ENCODE results near the gene SMIM11.
"Not testable (repeated sequence)": the region's sequence is repeated elsewhere in the genome, so short reads cannot be mapped to it uniquely, and the experiment has no call there.

Gene SMIM11

DNA sequence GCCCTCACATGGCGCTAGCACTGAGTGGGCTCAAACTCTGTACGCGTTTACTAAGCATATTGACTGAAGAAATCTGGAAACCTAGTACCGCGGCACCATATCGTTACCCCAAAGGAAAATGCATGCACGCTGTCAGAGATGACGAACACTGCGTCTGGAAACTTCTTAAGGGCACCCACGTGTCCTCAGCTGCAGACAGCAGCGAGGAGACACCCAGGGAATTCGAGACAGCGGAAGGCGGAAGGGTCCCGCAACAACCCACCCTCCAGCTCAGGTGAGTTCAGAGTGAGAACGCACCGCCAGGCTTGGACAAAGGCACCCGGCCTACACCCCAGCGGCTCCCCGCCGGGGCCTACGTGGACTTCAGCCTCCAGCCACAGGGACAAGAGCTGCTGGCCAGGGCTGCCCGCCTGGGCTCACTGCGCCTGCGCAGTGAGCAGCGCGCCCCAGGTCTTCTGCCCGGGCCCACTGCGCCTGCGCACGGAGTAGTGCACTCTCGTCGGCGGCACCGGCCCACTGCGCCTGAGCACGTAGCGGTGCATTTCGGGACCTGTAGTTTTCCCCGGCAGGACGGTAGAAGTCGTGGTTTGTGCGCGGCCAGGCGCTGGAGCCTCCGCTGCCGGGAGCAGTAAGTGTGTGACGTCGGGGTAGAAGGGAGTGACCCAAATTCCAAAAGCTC lies at the start of gene SMIM11:
TSS of gene SMIM11 (plus strand) at position 568 of the 679 bp plus-strand sequence. CDS start 3,998 bp downstream, outside the sequence.
- not testable (repeated sequence) for DNase-seq

DNA sequence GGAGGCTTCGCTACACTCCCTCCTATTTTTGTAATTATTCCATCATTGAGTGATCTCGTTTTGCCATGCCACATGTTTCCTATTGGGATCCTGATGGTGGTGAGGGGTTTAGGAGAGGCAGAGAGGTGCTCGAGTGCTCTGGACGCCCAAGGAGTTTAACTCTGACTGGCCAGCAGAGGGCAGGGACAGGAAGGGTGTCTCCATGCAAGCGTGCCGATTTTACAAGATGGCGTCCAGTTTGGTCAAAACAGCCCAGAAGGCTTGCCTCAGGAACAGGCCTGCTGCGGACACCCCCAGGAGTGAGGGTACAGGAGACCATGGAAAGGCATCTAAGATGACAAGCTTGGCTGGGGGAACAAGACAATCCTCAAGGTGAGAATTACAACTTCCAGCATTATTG lies 45.3 kb upstream of the SMIM11 start:
- no peak for DNase-seq

- DNase-seq: no peak
Measured at GRCh38 chr21:34331726-34332125, 43.6 kb upstream of the SMIM11 start.

DNA sequence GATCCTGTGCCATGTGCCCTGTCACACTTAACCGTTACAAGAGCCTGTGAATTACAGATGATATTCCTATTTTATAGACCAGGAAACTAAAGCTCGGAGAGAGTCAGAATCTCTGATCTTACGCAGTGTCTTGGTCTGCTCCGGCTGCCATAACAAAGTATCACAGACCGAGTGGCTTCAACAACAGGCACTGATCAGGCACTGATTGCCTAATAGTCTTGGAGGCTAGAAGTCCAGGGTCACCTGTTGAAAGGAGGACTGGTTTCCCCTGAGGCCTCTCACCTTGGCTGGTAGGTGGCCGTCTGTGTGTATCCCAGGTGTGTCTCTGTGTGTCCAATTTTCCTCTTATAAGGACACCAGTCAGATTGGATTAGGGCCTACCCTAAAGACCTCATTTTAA lies 43.0 kb upstream of the SMIM11 start:
- no peak for DNase-seq

DNA sequence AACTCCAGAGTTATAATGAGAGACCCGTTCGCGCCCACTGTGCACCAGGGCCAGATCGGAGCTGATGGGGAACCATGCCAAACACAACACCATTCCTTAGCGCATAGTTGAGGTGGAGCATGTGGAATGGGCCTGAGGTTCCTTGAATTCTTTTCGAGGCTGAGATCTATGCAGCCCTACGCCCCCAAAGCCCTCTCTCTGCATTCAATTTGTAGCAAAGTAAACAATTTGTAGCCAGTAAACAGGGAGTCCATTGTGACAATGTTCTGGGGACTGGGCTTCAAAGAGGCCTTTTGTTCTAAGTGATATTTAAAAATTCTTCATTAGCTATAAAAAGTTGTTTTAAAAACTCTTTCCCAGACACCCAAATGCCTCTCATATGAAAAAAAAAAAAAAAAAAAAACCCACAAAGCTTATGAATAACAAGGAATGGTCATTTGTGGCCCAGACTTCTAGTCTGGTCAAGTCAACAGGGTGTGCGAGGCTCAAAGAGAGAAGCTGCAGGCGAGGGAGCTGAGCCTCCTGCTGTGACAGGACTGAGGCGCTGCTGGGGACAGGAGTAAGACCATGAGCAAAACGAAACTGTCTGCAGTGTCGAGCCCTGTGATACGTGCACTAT lies 42.1 kb upstream of the SMIM11 start:
- DNase-seq: no peak

DNA sequence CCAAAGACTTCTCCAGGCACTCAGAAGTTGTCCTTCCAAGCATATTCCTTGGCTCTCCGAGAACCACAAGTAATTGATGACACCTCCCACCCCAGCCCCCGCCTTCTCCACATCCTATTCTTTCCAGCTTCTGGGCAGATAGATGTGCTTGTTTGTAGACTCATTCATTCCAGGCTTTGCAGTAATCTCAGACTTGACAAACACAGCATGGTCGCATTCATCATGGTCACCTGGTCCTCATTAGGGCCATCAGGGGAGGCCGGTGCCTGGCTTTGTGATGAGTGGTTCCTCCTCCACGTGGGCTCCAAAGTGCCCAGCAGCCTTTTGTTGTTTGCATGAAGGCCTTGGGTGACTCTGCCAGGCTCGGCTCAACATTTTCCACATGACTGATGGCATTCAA lies 40.0 kb upstream of the SMIM11 start:
- no peak for DNase-seq

- DNase-seq: no peak
Measured at GRCh38 chr21:34336245-34336644, 39.1 kb upstream of the SMIM11 start.

DNA sequence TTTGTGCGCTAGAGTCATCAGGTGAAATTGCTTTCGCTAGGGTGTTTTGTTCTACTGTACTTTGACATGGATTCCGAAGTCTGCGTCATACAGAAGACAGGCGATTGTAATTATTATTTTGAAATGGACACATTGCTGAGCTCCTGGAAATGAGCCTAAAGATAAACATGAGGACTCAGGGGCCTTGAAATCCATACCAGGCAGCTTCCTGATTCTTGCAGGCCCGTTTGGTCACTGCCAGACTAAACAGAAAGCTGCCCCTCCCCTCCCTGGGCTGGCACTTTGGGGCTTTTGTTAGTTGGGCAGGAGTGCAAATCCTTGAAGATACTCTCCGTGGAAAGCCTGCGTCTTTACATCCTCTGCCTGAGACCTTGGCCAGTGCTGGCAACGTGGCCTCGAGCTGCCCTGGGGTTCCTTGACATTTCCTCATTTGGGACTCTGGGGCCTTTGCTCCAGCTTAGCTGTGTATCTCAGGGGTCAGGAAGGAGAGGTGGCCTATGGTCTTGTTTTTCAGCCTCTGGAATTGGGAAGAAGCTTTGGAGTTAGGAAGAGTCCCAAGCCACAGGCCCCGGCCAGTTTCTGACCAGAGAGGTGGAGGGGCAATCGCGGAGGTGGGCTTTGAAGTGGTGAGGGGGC lies 38.4 kb upstream of the SMIM11 start:
- no peak for DNase-seq

GRCh38 chr21:34337741-34338140 lies 37.6 kb upstream of the SMIM11 start:
- no peak for DNase-seq

DNA sequence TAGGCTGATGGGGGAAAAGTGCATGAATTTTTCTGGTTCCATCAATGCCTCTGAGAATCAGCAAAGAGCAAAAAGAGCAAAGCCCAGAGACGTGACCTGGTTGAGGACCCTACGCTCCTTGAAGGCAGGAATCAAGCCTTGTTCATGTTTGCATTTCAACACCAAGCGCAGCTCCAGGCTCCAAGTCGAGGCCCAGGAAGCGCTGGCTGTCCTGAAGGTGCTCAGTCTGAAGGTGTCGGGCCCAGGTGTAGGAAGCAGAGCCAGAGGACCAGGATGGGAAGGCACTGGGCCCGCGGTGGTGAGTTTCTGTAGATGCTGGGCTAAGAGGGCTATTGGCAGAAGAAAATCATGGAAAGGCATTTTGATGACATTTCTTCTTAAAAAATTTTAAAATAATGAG lies 37.1 kb upstream of the SMIM11 start:
- no peak for DNase-seq

- DNase-seq: no peak
Measured at GRCh38 chr21:34340061-34340460, 35.2 kb upstream of the SMIM11 start.

DNA sequence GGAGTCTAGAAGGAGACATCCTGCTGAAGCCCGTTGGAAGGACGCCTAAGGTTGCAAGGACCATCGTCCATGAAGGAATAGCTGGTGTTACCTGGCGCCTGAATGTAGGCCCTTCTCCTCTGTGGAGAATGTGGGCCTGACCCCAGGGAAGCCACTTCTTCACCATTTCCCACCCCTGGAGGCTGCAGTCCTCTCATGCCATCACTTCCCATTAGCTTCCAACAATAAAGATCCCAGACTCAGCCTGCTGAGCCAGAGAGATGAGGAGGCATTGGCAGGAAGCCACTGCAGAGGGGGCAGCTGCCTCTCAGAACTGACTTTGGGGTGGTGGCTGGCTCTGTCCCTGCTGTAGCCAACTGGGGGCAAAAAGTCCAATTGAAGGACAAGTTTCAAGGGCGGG lies 32.8 kb upstream of the SMIM11 start:
- DNase-seq: no peak

DNA sequence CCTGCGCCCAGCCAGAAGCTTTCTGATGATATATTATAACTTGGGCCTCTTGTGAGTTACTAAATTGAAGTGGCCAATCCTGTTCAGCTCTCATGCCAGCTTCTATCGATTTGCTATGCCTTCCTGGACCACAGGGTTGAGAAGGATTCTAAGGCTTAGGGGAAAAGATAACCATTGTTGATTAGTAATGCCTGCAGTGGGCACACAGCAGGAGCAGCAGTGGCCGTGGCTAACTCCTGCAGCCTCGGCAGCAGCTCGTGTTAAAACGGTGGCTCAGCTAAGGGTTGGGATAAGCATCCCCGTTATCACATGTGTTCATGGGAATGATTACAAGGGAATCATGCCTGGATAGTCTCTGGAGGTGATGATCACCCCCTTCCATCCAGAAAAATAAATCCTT lies 32.0 kb upstream of the SMIM11 start:
- DNase-seq: no peak

DNA sequence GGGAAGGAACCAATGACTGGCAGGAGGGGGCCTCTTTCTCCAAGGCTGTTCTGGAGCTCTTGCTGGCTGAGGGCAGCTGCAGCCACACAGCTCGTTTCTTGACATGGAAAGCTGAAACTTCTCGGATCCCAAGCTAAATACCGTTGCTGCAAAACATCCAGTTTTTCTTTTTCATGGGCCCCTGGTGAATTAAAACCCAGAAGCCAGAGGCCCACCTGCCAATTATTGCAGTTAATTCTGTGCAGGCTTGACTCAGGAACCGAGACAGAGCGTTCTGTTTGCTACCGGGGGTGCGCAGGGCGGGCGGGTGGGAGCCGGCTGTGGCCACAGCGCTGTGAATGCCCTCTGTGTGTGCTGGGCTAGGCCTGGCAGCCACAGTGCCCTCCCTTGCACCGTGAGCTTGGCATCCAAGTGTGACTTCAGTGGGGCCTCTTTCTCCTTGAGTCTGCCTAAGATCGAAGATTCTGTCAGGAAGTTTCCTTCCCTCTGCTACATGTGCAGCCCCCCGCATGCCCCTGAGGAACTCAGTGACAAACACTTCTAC lies 31.4 kb upstream of the SMIM11 start:
- DNase-seq: no peak

DNA sequence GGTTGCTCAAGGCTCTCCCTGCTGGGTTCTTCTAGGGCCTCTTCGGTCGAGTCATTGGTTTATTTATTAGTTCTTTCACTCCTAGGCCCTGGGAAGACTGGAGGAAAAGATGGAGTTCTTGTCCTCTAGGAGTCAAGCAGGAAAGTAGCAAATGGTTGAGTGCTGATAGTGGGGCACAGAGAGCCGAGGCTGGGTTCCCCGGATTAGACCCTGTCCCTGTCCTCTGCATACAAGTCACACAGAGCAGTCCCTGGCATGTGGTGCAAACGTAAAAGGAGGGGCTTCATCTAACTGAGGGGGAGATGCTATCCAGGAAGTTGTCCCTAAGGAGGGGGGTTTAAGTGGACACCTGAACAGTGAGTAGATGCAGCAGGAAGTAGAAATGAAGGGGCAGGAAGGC lies 30.7 kb upstream of the SMIM11 start:
- no peak for DNase-seq

DNA sequence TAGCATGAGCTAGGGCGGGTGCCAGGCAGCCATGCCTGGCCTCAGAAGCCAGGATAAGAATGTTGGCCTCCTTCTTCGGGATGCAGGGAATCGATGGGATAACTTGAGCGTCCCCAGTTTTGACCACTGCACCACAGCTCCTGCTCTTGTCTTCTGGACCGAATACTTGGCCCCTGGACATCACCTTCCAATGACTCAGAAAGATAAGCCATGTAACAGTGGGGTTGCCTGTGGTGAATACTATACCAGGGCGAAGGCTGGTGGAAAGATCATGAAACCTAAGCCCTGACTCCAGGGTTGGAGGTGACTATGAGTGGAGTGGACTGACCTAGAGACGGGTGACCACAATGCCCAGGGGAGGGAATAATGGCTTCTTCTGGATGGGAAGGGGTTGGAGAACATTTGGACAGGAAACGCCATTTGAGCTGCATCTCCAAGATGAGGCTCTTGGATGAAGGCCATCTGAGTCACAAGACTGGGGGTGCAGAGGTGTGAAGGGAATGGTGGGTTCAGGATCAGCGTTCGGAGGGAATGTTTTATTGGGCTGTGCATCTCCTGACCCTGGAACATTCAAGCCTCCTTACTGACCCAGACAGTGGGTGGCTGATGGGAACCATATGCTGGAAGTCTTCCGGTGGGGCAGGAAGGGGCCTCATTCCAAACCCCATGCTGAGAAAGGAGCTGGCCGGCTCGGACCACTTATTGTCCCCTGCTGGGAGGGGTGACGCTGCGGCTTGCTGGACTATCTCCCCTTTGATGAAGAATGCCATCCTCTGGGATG lies 30.0 kb upstream of the SMIM11 start:
- no peak for DNase-seq

DNA sequence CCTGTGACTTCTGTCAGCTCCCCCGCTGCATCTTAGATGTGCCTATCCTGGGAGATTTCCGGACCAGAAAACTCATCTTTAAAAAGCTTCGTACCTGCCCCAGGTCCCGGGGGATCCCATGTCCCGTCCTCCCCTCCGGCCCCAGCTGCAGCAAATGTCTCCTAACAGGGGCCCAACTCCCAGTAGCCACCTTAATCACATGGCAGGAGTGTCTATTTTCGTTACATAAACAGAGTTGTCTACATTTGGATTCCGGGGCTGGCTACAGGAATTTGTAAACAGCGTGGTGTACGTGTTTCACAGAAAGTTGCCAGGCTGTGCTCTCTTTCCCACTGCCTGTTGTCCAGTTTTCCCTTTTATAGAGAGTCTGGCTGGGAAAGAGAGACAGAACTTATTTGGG lies 29.4 kb upstream of the SMIM11 start:
- DNase-seq: no peak

GRCh38 chr21:34348890-34349519 lies 26.3 kb upstream of the SMIM11 start:
- no peak for DNase-seq

- no peak for DNase-seq
Measured at GRCh38 chr21:34351786-34352241, 23.5 kb upstream of the SMIM11 start.

DNA sequence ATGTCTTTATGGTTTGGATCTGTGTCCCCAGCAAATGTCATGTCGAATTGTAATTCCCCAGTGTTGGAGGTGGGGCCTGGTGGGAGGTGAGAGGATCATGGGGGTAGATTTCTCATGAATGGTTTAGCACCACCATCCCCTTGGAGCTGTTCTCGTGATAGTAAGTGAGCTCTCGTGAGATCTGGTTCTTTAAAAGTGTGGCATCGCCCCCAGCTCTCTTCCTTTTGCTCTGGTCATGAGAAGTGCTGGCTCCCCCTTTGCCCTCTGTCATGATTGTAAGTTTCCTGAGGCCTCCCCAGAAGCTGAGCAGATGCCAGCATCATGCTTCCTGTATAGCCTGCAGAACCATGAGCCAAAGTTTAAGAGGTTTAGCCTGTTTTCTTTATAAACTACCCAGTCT lies 22.8 kb upstream of the SMIM11 start:
- DNase-seq: no peak

DNA sequence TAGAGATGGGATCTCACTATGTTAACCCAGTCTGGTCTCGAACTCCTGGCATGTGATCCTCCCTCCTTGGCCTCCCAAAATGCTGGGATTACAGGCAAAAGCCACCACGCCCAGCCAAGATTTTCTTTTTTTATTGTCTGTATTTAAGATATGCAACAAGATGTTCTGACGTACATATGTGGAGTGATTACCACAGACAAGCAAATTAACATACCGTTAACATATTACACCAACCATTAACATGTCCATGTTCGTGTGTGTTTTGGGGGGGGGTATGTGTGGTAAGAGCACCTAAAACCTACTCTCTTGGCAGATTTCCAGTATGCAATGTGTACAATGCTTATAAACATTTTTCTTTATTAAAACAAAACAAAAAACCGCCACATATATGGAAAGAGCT lies 22.1 kb upstream of the SMIM11 start:
- DNase-seq: no peak

DNA sequence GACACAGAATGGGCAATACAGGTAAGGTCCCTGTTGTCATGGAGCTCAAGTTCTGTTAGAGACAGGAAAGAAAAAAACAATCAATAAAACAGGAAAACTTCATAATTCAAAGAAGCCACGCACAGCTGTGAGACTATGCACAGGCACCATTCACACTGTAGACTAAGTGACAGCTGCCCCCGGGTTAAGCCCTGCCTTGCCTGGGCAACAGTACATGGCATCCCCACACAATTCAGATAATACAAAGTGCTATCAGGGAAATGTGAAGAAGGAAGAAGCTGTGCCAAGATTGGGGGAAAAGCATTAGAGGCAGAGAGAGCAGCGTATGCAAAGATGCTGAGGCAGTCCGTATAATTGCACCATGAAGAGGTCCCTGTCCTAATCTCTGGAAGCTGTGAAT lies 20.5 kb upstream of the SMIM11 start:
- no peak for DNase-seq

DNA sequence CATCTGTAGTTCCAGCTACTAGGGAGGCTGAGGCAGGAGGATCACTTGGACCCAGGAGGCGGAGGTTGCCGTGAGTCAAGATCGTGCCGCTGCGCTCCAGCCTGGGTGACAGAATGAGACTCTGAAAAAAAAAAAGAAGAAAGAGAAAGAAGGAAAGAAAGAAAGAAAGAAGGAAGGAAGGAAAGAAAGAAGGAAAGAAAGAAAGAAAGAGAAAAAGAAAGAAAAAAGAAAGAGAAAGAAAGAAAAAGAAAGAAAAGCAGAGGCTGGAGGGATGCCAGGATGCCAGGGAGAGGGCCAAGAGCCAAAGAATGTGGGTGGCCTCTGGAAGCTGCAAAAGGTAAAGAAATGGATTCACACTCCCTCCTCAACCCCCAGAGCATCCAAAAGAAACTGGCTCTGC lies 19.7 kb upstream of the SMIM11 start:
- DNase-seq: no peak

All from stimulated activated CD4-positive, alpha-beta T cell treated with anti-CD3 and anti-CD28 coated beads, Interleukin-4, amount 100 ng/mL, for 4 hours (primary cell).